MM.1S (cell line): ENCODE results near the gene KRTAP5-3.

Source experiments
- DNase-seq: peaks from one replicate; pipeline ENCODE4 v3.0.0-alpha.2; 2015
- H2AFZ ChIP-seq: fragments of 300-600 bp; sonication (generic); 2 replicates; pipeline ENCODE4 v1.6.0; 2016; ENCODE audit warnings: antibody characterized with exemption, low read length
- H3F3A ChIP-seq: fragments of 300-600 bp; sonication (generic); 2 replicates; pipeline ENCODE4 v1.6.1; 2016; ENCODE audit warnings: mild to moderate bottlenecking, antibody characterized with exemption, low read length, moderate library complexity, mixed read lengths; ENCODE audit not compliant: insufficient read depth
- H3K27ac ChIP-seq: fragments of 300-600 bp; sonication (generic); 2 replicates; pipeline ENCODE4 v1.5.1; 2016; ENCODE audit warnings: mild to moderate bottlenecking, low read length
- H3K27me3 ChIP-seq: fragments of 300-600 bp; sonication (generic); replicated peaks from 2 replicates; pipeline ENCODE4 v1.6.0; 2016; ENCODE audit warnings: low read length; ENCODE audit not compliant: insufficient read depth
- H3K36me3 ChIP-seq: fragments of 300-600 bp; sonication (generic); replicated peaks from 2 replicates; pipeline ENCODE4 v1.6.1; 2016; ENCODE audit warnings: mild to moderate bottlenecking, low read length, mixed read lengths; ENCODE audit not compliant: insufficient read depth
- H3K4me1 ChIP-seq: fragments of 300-600 bp; sonication (generic); 2 replicates; pipeline ENCODE4 v1.6.1; 2016; ENCODE audit warnings: low read length, mixed read lengths
- H3K4me2 ChIP-seq: fragments of 300-600 bp; sonication (generic); 2 replicates; pipeline ENCODE4 v1.6.0; 2016; ENCODE audit warnings: low read depth, low read length
- H3K4me3 ChIP-seq: fragments of 300-600 bp; sonication (generic); 2 replicates; pipeline ENCODE4 v1.5.1; 2016; ENCODE audit warnings: low read length, mixed read lengths
- H3K79me2 ChIP-seq: fragments of 300-600 bp; sonication (generic); 2 replicates; pipeline ENCODE4 v1.6.1; 2016; ENCODE audit warnings: mixed run types, low read length, mixed read lengths
- H3K9ac ChIP-seq: fragments of 300-600 bp; sonication (generic); 2 replicates; pipeline ENCODE4 v1.6.1; 2016; ENCODE audit warnings: low read length, mixed read lengths
- H3K9me2 ChIP-seq: fragments of 300-600 bp; sonication (generic); replicated peaks from 2 replicates; pipeline ENCODE4 v1.6.1; 2016; ENCODE audit warnings: mild to moderate bottlenecking, low read length, mixed read lengths; ENCODE audit not compliant: insufficient read depth
- H3K9me3 ChIP-seq: fragments of 300-600 bp; sonication (generic); replicated peaks from 2 replicates; pipeline ENCODE4 v1.6.1; 2016; ENCODE audit warnings: mild to moderate bottlenecking, low read length, mixed read lengths; ENCODE audit not compliant: insufficient read depth
- H4K20me1 ChIP-seq: fragments of 300-600 bp; sonication (generic); 2 replicates; pipeline ENCODE4 v1.6.1; 2016; ENCODE audit warnings: mild to moderate bottlenecking, low read length, moderate library complexity, mixed read lengths; ENCODE audit not compliant: insufficient read depth
- CTCF ChIP-seq: fragments of 300-600 bp; sonication (generic); IDR thresholded peaks from 2 replicates; pipeline ENCODE4 v1.5.1; 2016; ENCODE audit warnings: antibody characterized with exemption, low read length, mixed read lengths
- EZH2 ChIP-seq: fragments of 300-600 bp; sonication (generic); optimal IDR thresholded peaks from 2 replicates; pipeline ENCODE3; 2017; ENCODE audit warnings: low read depth, mild to moderate bottlenecking, antibody characterized with exemption, low read length, mixed read lengths
- EZH2phosphoT487 ChIP-seq: fragments of 300-600 bp; sonication (generic); IDR thresholded peaks from 2 replicates; pipeline ENCODE4 v1.6.1; 2018; ENCODE audit warnings: antibody characterized with exemption, low read length

KRTAP5-3 gene

DNA sequence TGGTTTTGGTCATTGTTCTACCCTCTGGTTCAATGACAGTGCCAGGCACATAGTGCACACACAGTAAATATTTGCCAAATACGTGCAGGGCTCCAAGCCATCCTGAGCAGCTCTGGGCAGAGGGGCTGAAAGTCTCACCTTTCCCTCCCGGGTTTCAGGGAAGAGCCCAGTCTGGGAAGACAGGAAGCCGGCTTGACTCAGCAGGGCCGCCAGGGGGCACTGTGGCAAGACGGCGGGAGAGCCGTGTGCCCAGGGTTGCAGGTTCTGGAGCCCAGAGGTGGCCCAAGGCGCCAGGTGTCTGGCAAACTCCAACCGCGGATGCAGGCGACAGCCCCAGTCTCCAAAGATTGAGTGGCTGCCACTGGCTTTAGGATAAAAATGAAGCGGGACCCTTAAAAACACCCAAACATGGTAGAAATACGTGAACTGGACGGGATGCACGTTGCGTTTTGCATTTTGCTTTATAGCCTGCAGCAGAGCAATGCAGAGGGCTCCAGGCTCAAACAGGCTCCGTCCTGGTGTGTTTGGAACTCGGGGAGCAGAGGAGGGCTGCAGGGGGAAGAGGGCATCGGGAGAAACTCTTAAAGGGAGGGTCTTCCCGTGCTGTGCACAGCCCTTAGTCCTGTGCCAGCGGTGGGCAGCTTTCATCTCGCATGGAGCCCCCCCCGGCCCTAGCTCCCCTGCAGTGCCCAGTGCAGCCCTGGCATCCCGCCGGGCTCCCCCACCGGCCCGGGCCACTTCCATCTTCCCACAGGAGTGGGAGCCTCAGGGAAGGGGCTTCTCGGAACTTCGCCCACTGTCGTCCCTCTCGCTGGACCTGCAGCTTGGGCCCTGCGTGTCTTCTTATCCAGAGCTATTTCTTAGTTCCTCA is 32.0 kb upstream of the KRTAP5-3 start:
- DNase-seq: peak; percentile 18
- Histone ChIP-seq H3K4me2 (no peak overlapping the region), H3K27me3 (peaks cover 94% of the 10 kb centered on the region), H2AFZ (no peak overlapping the region), H3K4me1 (no peaks in the 10 kb centered on the region), H3K9ac (no peak overlapping the region), H3K36me3 (no peaks in the 10 kb centered on the region), H3K9me3 (no peaks in the 10 kb centered on the region), H3F3A (no peaks in the 10 kb centered on the region), H3K9me2 (no peaks in the 10 kb centered on the region), H3K27ac (no peak overlapping the region), H3K79me2 (no peaks in the 10 kb centered on the region), H4K20me1 (no peaks in the 10 kb centered on the region), H3K4me3 (no peak overlapping the region)
- TF ChIP-seq CTCF (peak; percentile 79), EZH2phosphoT487 (no peak), EZH2 (no peak)

- Histone ChIP-seq H3K9me2 (no peaks in the 10 kb centered on the region), H3K4me1 (no peaks in the 10 kb centered on the region), H3K27ac (no peak overlapping the region), H3F3A (no peaks in the 10 kb centered on the region), H3K36me3 (no peaks in the 10 kb centered on the region), H2AFZ (no peak overlapping the region), H3K79me2 (no peaks in the 10 kb centered on the region), H4K20me1 (no peaks in the 10 kb centered on the region), H3K27me3 (peaks cover 94% of the 10 kb centered on the region), H3K9me3 (no peaks in the 10 kb centered on the region), H3K9ac (no peak overlapping the region), H3K4me3 (no peak overlapping the region), H3K4me2 (no peak overlapping the region)
- no peak for DNase-seq
- TF ChIP-seq EZH2phosphoT487 (no peak), EZH2 (no peak), CTCF (no peak)
Observed at GRCh38 chr11:1639666-1640065, 31.4 kb upstream of the KRTAP5-3 start.

GRCh38 chr11:1639102-1639620 is 30.9 kb upstream of the KRTAP5-3 start:
- Histone ChIP-seq H3K9ac (no peak overlapping the region), H3K4me3 (no peak overlapping the region), H3K9me2 (no peaks in the 10 kb centered on the region), H3K4me2 (no peak overlapping the region), H3F3A (no peaks in the 10 kb centered on the region), H3K36me3 (no peaks in the 10 kb centered on the region), H3K79me2 (no peaks in the 10 kb centered on the region), H4K20me1 (no peaks in the 10 kb centered on the region), H3K27me3 (peaks cover 94% of the 10 kb centered on the region), H3K4me1 (no peaks in the 10 kb centered on the region), H3K27ac (no peak overlapping the region), H3K9me3 (no peaks in the 10 kb centered on the region), H2AFZ (no peak overlapping the region)
- no peak for DNase-seq
- no peak for TF ChIP-seq EZH2
- TF ChIP-seq CTCF: no peak
- no peak for TF ChIP-seq EZH2phosphoT487
